Measurements from ENCODE around the gene CAPN12.

CAPN12 gene

GRCh38 chr19:38737281-38737865 is 6.9 kb downstream of the CAPN12 start:
- no peak for DNase-seq

- DNase-seq = peak in 1 of 2 experiments; percentile 20
Measured at GRCh38 chr19:38736413-38737280, 7.6 kb downstream of the CAPN12 start.

- no peak for DNase-seq
Measured at GRCh38 chr19:38736036-38736412, 8.2 kb downstream of the CAPN12 start.

- no peak for DNase-seq
Measured at GRCh38 chr19:38735257-38735686, 9.0 kb downstream of the CAPN12 start.

GRCh38 chr19:38734426-38735256 is 9.6 kb downstream of the CAPN12 start:
- peak in 1 of 2 experiments; percentile 22 for DNase-seq

- no peak for DNase-seq
Measured at GRCh38 chr19:38734176-38734425, 10.2 kb downstream of the CAPN12 start.

- DNase-seq = no peak
Measured at GRCh38 chr19:38733493-38734175, 10.6 kb downstream of the CAPN12 start.

- DNase-seq = no peak
Measured at GRCh38 chr19:38733241-38733492, 11.1 kb downstream of the CAPN12 start.

- no peak for DNase-seq
Measured at GRCh38 chr19:38731654-38732301, 12.5 kb downstream of the CAPN12 start.

- DNase-seq = no peak
Measured at GRCh38 chr19:38730731-38731589, 13.3 kb downstream of the CAPN12 start.

GRCh38 chr19:38730470-38730730 is 13.9 kb downstream of the CAPN12 start:
- DNase-seq = no peak

GRCh38 chr19:38729653-38730469 is 14.4 kb downstream of the CAPN12 start:
- DNase-seq = peak in 1 of 2 experiments; percentile 36

GRCh38 chr19:38728752-38729541 is 15.3 kb downstream of the CAPN12 start:
- DNase-seq = no peak

- no peak for DNase-seq
Measured at GRCh38 chr19:38727868-38728660, 16.2 kb downstream of the CAPN12 start.

GRCh38 chr19:38727306-38727867 is 16.9 kb downstream of the CAPN12 start:
- DNase-seq = no peak

- no peak for DNase-seq
Measured at GRCh38 chr19:38726761-38727301, 17.4 kb downstream of the CAPN12 start.

- no peak for DNase-seq
Measured at GRCh38 chr19:38726284-38726673, 18.0 kb downstream of the CAPN12 start.

GRCh38 chr19:38725469-38726283 is 18.6 kb downstream of the CAPN12 start:
- no peak for DNase-seq

All from SW 1271 (cell line).